Natural killer cell (primary cell): Measurements from ENCODE around the gene SH2D5. TPM values are rescaled to one million over a fixed set of nuclear protein-coding genes. Genes with fewer than 3 reads are reported as not detected.
A peak's percentile ranks its signal among the peaks of the same experiment; 100 is the strongest.

Experiments
- ATAC-seq, 3 donors: fragments of 150-1000 bp in 2 of 3; fragments of 200-7000 bp in 1 of 3; cut with Tn5 transposase; 1 replicate in 1 of 3; 2 replicates in 2 of 3; pipeline ENCODE4 v1.10.0; 2021; ENCODE audit warnings: mild to moderate bottlenecking in 2 of 3, moderate library complexity in 2 of 3
- DNase-seq, 2 donors: peaks; one replicate each; pipeline versions ENCODE4 v3.0.0 to v3.0.0-alpha.2; 2013 to 2021; ENCODE audit warnings: mixed read lengths in 1 of 2
- H3K27ac ChIP-seq: one replicate; pipeline ENCODE4 v1.5.1; 2013; ENCODE audit warnings: mild to moderate bottlenecking, low read length
- H3K27me3 ChIP-seq: one replicate; pipeline ENCODE4 v1.6.1; 2013; ENCODE audit warnings: low read length; ENCODE audit not compliant: control insufficient read depth, insufficient read depth
- H3K36me3 ChIP-seq: one replicate; pipeline ENCODE4 v1.6.1; 2013; ENCODE audit warnings: low read length; ENCODE audit not compliant: control insufficient read depth, insufficient read depth
- H3K4me1 ChIP-seq: one replicate; pipeline ENCODE4 v1.6.1; 2013; ENCODE audit warnings: low read length; ENCODE audit not compliant: control insufficient read depth, insufficient read depth
- H3K4me3 ChIP-seq: one replicate; pipeline ENCODE4 v1.5.1; 2013; ENCODE audit warnings: low read length
- H3K9me3 ChIP-seq: one replicate; pipeline ENCODE4 v1.6.1; 2013; ENCODE audit warnings: low read length; ENCODE audit not compliant: control insufficient read depth, insufficient read depth
- H3K27ac Mint-ChIP-seq, 2 donors: one replicate each; pipeline ENCODE4 v1.8.0; 2022; ENCODE audit warnings: mild to moderate bottlenecking in 2 of 2, mixed read lengths in 2 of 2, moderate library complexity in 1 of 2
- H3K27me3 Mint-ChIP-seq, 2 donors: one replicate each; pipeline ENCODE4 v1.8.0; 2022; ENCODE audit warnings: low read depth in 2 of 2, mixed read lengths in 2 of 2
- H3K36me3 Mint-ChIP-seq: one replicate; pipeline ENCODE4 v1.8.0; 2022; ENCODE audit warnings: mixed read lengths
- H3K4me1 Mint-ChIP-seq, 2 donors: one replicate each; pipeline ENCODE4 v1.8.0; 2022; ENCODE audit warnings: mixed read lengths in 2 of 2
- H3K4me3 Mint-ChIP-seq: one replicate; pipeline ENCODE4 v1.8.0; 2022; ENCODE audit warnings: mild to moderate bottlenecking, moderate library complexity, mixed read lengths
- H3K9me3 Mint-ChIP-seq, 2 donors: one replicate each; pipeline ENCODE4 v1.8.0; 2022; ENCODE audit warnings: mixed read lengths in 2 of 2
- CTCF ChIP-seq: fragments of 200-600 bp; IDR thresholded peaks from one replicate; pipeline ENCODE4 v1.8.0; 2022; ENCODE audit warnings: antibody characterized with exemption
- WGBS: methylation state at CpG from one replicate; pipeline ENCODE4 v1.1.7; 2013; ENCODE audit warnings: missing lambda C conversion rate; ENCODE audit not compliant: insufficient coverage; 5-methylcytosine and 5-hydroxymethylcytosine counted together
- intact Hi-C: fragments of 100-400 bp; cut with micrococcal nuclease; formaldehyde crosslinking; loops from one replicate; pipeline ENCODE4 v1.14.2; 2022
- total RNA-seq, 4 donors: library from RNA; stranded (reverse); fragments of 120-200 nt in 1 of 4; gene quantifications; one replicate each; pipeline versions ENCODE4 v1.2.3 to v1.2.4, GENCODE V29; 2013 to 2022

The SH2D5 gene
- total RNA-seq, 3 donors from 2014 or later (not counting 1 experiment from before 2014, with no cell fraction given), result not detected

GRCh38 chr1:20730690-20731056 is 1.8 kb downstream of the SH2D5 start:
- H3K4me3 Mint-ChIP-seq, result peak overlapping the region; percentile 90
- no peak for TF ChIP-seq CTCF
- peaks cover 23% of the 10 kb centered on the region for H3K4me1 ChIP-seq
- H3K9me3 ChIP-seq, result no peaks in the 10 kb centered on the region
- no peaks in the 10 kb centered on the region for H3K36me3 Mint-ChIP-seq
- H3K27me3 Mint-ChIP-seq, result peaks cover 25 to 32% of the 10 kb centered on the region in 2 donors
- H3K9me3 Mint-ChIP-seq, result no peaks in the 10 kb centered on the region
- DNase-seq (no peak), ATAC-seq (no peak)
- H3K4me1 Mint-ChIP-seq, result peaks cover 11 to 31% of the 10 kb centered on the region in 2 donors
- H3K36me3 ChIP-seq, result no peaks in the 10 kb centered on the region
- peaks cover 15% of the 10 kb centered on the region for H3K27me3 ChIP-seq
- intact Hi-C loops, result no loop called here
- WGBS, result 62% methylated on average over 4 of the region's 4 CpGs
- H3K27ac ChIP-seq, result no peak overlapping the region
- H3K4me3 ChIP-seq, result no peak overlapping the region
- H3K27ac Mint-ChIP-seq, result no peak overlapping the region

- H3K27me3 Mint-ChIP-seq, result peaks cover 25 to 32% of the 10 kb centered on the region in 2 donors
- H3K9me3 Mint-ChIP-seq, result no peaks in the 10 kb centered on the region
- intact Hi-C loops, result no loop called here
- TF ChIP-seq CTCF, result no peak
- Histone ChIP-seq H3K36me3 (no peaks in the 10 kb centered on the region), H3K4me3 (no peak overlapping the region), H3K27ac (no peak overlapping the region), H3K4me1 (peaks cover 23% of the 10 kb centered on the region), H3K27me3 (peaks cover 15% of the 10 kb centered on the region), H3K9me3 (no peaks in the 10 kb centered on the region)
- no peak overlapping the region for H3K4me3 Mint-ChIP-seq
- H3K36me3 Mint-ChIP-seq, result no peaks in the 10 kb centered on the region
- peak overlapping the region in 1 of 2 donors; percentile 73 for H3K27ac Mint-ChIP-seq
- DNase-seq, result no peak
- 19% methylated on average over 19 of the region's 19 CpGs for WGBS
- no peak for ATAC-seq
- H3K4me1 Mint-ChIP-seq, result peaks cover 11 to 31% of the 10 kb centered on the region in 2 donors
Observed at GRCh38 chr1:20729990-20730689, 2.4 kb downstream of the SH2D5 start.

- ATAC-seq, result no peak
- Histone ChIP-seq H3K27ac (no peak overlapping the region), H3K4me3 (no peak overlapping the region), H3K4me1 (peaks cover 23% of the 10 kb centered on the region), H3K27me3 (peaks cover 15% of the 10 kb centered on the region), H3K9me3 (no peaks in the 10 kb centered on the region), H3K36me3 (no peaks in the 10 kb centered on the region)
- Mint-ChIP-seq H3K4me1 (peaks cover 11 to 31% of the 10 kb centered on the region in 2 donors), H3K36me3 (no peaks in the 10 kb centered on the region), H3K4me3 (no peak overlapping the region), H3K9me3 (no peaks in the 10 kb centered on the region), H3K27me3 (peaks cover 25 to 32% of the 10 kb centered on the region in 2 donors), H3K27ac (peak overlapping the region in 1 of 2 donors; percentile 73)
- intact Hi-C loops, result no loop called here
- no peak for DNase-seq
- no peak for TF ChIP-seq CTCF
- WGBS, result 72% methylated on average over 14 of the region's 14 CpGs
Observed at GRCh38 chr1:20729155-20729931, 3.2 kb downstream of the SH2D5 start.
